ENCODE data around the gene SLC41A3. TPM values are rescaled to one million over a fixed set of nuclear protein-coding genes. Genes with fewer than 3 reads are reported as not detected.

SLC41A3 gene
- total RNA-seq, 1 donor from 2014 or later = 62.9 TPM

DNA sequence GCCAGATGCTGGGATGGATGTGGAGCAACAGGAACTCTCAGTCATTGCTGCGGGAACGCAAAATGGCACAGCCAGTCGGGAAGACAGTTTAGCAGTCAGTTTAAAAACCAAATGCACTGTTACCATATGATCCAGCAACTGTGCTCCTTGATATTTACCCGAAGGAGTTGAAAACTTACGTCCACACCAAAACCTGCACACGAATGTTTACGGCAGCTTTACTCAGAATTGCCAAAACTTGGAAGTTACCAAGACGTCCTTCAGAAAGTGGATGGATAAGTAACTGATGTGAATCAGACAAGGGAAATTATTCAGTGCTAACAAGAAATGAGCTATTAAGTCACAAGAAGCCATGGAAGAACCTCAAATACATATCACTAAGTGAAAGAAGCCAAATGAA is 36.1 kb upstream of the SLC41A3 start:
- Histone ChIP-seq H3K9me3 (no peaks in the 10 kb centered on the region), H3K27me3 (no peaks in the 10 kb centered on the region), H3K4me1 (no peaks in the 10 kb centered on the region), H3K4me3 (no peak overlapping the region), H3K36me3 (no peaks in the 10 kb centered on the region), H3K27ac (no peak overlapping the region)
- peak in 1 of 2 donors; percentile 8 for DNase-seq (ENCODE audit: extremely low spot score in 2 of 2)
- TF ChIP-seq POLR2A (IDR thresholded peaks at IDR 0.05) = no peak
- TF ChIP-seq, protein P1, sequence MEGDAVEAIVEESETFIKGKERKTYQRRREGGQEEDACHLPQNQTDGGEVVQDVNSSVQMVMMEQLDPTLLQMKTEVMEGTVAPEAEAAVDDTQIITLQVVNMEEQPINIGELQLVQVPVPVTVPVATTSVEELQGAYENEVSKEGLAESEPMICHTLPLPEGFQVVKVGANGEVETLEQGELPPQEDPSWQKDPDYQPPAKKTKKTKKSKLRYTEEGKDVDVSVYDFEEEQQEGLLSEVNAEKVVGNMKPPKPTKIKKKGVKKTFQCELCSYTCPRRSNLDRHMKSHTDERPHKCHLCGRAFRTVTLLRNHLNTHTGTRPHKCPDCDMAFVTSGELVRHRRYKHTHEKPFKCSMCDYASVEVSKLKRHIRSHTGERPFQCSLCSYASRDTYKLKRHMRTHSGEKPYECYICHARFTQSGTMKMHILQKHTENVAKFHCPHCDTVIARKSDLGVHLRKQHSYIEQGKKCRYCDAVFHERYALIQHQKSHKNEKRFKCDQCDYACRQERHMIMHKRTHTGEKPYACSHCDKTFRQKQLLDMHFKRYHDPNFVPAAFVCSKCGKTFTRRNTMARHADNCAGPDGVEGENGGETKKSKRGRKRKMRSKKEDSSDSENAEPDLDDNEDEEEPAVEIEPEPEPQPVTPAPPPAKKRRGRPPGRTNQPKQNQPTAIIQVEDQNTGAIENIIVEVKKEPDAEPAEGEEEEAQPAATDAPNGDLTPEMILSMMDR (IDR thresholded peaks at IDR 0.05) = no peak
- no peak for TF ChIP-seq POLR2AphosphoS5 (IDR thresholded peaks at IDR 0.05; ENCODE audit: insufficient read depth in 1 of 2, low read depth in 1 of 2)
- intact Hi-C loops (cut with DNase I) = no loop called here

DNA sequence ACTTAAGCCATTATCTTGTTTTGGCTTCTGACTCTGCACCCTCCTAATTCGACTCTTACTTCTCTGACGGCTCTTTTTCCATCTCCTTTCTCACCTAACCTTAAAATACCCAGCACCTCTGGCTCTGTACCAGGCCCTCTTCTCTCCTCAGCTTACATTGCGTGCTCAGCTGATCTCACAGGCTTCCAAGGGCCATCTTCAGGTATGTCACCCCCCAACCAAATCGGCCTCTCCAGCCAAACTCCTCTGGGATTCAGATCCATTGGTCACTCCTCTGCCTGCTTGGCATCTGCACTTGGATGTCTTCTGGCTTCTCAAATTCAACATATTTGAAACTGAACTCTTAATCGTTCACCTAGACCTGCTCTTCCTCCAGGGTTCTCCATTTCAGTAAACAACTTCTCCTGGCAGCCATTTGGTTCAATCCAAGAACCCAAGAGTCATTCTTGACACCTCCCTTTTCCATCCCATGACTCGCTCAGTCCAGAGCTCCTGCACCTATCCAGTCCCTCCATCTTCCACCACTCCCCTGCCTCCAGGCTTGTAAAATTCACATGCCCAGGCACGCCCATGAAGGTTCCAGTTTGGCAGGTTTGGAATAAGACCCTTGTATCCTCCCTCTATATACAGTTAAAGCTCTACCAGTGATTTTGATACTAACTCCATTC is 35.2 kb upstream of the SLC41A3 start:
- peak in 1 of 2 donors; percentile 34 for DNase-seq (ENCODE audit: extremely low spot score in 2 of 2)
- H3K4me1 ChIP-seq = no peaks in the 10 kb centered on the region
- no peaks in the 10 kb centered on the region for H3K27me3 ChIP-seq
- no peaks in the 10 kb centered on the region for H3K36me3 ChIP-seq
- intact Hi-C loops (cut with DNase I) = no loop called here
- no peak overlapping the region for H3K4me3 ChIP-seq
- TF ChIP-seq POLR2AphosphoS5 (IDR thresholded peaks at IDR 0.05; ENCODE audit: insufficient read depth in 1 of 2, low read depth in 1 of 2) = no peak
- no peak for TF ChIP-seq POLR2A (IDR thresholded peaks at IDR 0.05)
- TF ChIP-seq, protein P1 (IDR thresholded peaks at IDR 0.05) = no peak
- no peaks in the 10 kb centered on the region for H3K9me3 ChIP-seq
- no peak overlapping the region for H3K27ac ChIP-seq

DNA sequence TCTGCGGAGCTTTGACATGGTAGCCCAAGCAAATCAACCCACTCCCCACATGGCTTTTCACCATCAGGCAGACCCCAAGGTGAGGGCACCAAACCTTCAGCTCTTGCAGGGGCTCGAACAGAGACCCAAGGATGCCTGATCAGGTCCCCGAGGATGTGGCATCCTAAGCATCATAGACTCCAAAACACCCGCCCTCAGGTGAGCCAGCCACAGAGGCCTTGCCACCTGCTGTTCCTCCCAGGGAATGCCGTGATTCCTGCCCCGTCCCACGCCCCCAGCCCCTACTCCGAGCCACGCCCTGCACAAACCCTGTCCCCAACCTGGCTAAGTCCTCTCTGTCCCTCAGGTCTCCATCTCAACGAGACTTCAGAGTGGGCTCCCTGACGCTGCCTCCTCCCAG is 34.7 kb upstream of the SLC41A3 start:
- DNase-seq (ENCODE audit: extremely low spot score in 2 of 2) = peak in 1 of 2 donors; percentile 34
- H3K9me3 ChIP-seq = no peaks in the 10 kb centered on the region
- H3K27ac ChIP-seq = no peak overlapping the region
- no peak for TF ChIP-seq POLR2AphosphoS5 (IDR thresholded peaks at IDR 0.05; ENCODE audit: insufficient read depth in 1 of 2, low read depth in 1 of 2)
- TF ChIP-seq, protein P1 (IDR thresholded peaks at IDR 0.05) = no peak
- no peak for TF ChIP-seq POLR2A (IDR thresholded peaks at IDR 0.05)
- no peaks in the 10 kb centered on the region for H3K4me1 ChIP-seq
- H3K36me3 ChIP-seq = no peaks in the 10 kb centered on the region
- no peak overlapping the region for H3K4me3 ChIP-seq
- intact Hi-C loops (cut with DNase I) = no loop called here
- H3K27me3 ChIP-seq = no peaks in the 10 kb centered on the region

DNA sequence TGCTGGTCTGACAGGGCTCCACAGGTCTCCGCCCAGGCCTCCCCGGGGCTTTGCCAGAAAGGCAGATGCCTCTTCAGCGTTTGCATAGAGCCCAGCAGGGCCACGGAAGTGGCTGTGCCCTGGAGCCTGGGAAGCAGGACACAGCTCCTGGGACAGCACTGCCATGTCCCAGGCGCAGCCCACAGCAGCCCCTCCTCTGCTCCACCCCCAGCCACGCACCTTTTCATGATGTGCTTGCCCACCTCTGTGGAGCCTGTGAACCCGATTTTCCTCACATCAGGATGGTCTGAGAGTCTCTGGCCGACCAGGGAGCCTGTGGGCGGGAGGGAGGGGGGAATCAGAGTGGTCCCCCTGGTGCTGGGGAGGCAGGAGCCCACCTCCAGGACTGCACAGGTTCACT is 33.9 kb upstream of the SLC41A3 start:
- Histone ChIP-seq H3K4me1 (no peaks in the 10 kb centered on the region), H3K9me3 (no peaks in the 10 kb centered on the region), H3K27me3 (no peaks in the 10 kb centered on the region), H3K4me3 (no peak overlapping the region), H3K36me3 (no peaks in the 10 kb centered on the region), H3K27ac (no peak overlapping the region)
- TF ChIP-seq, protein P1 (IDR thresholded peaks at IDR 0.05) = no peak
- TF ChIP-seq POLR2A (IDR thresholded peaks at IDR 0.05) (no peak), POLR2AphosphoS5 (IDR thresholded peaks at IDR 0.05; ENCODE audit: insufficient read depth in 1 of 2, low read depth in 1 of 2) (no peak)
- peak in 1 of 2 donors; percentile 34 for DNase-seq (ENCODE audit: extremely low spot score in 2 of 2)
- intact Hi-C loops (cut with DNase I) = no loop called here

DNA sequence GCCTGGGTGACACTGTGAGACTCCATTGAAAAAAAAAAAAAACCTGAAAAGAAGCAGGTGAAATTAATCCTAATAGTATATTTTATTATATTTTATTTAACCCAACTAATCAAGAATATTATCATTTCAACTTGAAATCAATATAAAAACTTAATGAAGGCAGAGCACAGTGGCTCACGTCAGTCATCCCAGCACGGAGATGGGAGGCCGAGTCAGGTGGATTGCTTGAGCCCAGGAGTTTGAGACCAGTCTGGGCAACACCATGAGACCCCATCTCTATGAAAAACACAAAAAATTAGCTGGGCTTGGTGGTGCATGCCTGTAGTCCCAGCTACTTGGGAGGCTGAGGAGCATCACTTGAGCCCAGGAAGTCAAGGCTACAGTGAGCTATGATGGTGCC is 33.3 kb upstream of the SLC41A3 start:
- peak in 1 of 2 donors; percentile 40 for DNase-seq (ENCODE audit: extremely low spot score in 2 of 2)
- no peak for TF ChIP-seq POLR2A (IDR thresholded peaks at IDR 0.05)
- TF ChIP-seq, protein P1 (IDR thresholded peaks at IDR 0.05) = no peak
- TF ChIP-seq POLR2AphosphoS5 (IDR thresholded peaks at IDR 0.05; ENCODE audit: insufficient read depth in 1 of 2, low read depth in 1 of 2) = no peak
- Histone ChIP-seq H3K4me1 (no peaks in the 10 kb centered on the region), H3K27me3 (no peaks in the 10 kb centered on the region), H3K36me3 (no peaks in the 10 kb centered on the region), H3K4me3 (no peak overlapping the region), H3K9me3 (no peaks in the 10 kb centered on the region), H3K27ac (no peak overlapping the region)
- intact Hi-C loops (cut with DNase I) = no loop called here
